KMS-11 (cell line): ENCODE results near the gene HOPX.
A peak's percentile ranks its signal among the peaks of the same experiment; 100 is the strongest.

Source experiments
- H2AFZ ChIP-seq: fragments of 200-600 bp; sonication (generic); 2 replicates; pipeline ENCODE4 v1.6.1; 2016; ENCODE audit warnings: antibody characterized with exemption, mixed run types, low read depth
- H3K27ac ChIP-seq: fragments of 200-600 bp; sonication (generic); 2 replicates; pipeline ENCODE4 v1.6.1; 2016; ENCODE audit warnings: mild to moderate bottlenecking, mixed run types
- H3K27me3 ChIP-seq: fragments of 200-600 bp; sonication (generic); 2 replicates; pipeline ENCODE4 v1.6.1; 2017; ENCODE audit warnings: mild to moderate bottlenecking, low read depth, mixed run types, moderate library complexity; ENCODE audit not compliant: insufficient read depth
- H3K36me3 ChIP-seq: fragments of 200-600 bp; sonication (generic); 2 replicates; pipeline ENCODE4 v1.6.1; 2017; ENCODE audit warnings: mild to moderate bottlenecking, mixed run types; ENCODE audit not compliant: insufficient read depth
- H3K4me1 ChIP-seq: fragments of 200-600 bp; sonication (generic); 2 replicates; pipeline ENCODE4 v1.6.1; 2016; ENCODE audit warnings: mild to moderate bottlenecking, low read depth, mixed run types; ENCODE audit not compliant: poor library complexity, severe bottlenecking
- H3K4me2 ChIP-seq: fragments of 200-600 bp; sonication (generic); 2 replicates; pipeline ENCODE4 v1.7.0; 2016; ENCODE audit warnings: mild to moderate bottlenecking, mixed run types
- H3K4me3 ChIP-seq: fragments of 200-600 bp; sonication (generic); IDR thresholded peaks from 2 replicates; pipeline ENCODE4 v1.6.1; 2017; ENCODE audit warnings: low read depth, low read length, mixed read lengths; ENCODE audit not compliant: insufficient read depth
- H3K79me2 ChIP-seq: fragments of 200-600 bp; sonication (generic); 2 replicates; pipeline ENCODE4 v1.6.1; 2016; ENCODE audit warnings: low read depth, mixed run types; ENCODE audit not compliant: insufficient read depth
- H3K9ac ChIP-seq: fragments of 200-600 bp; sonication (generic); 2 replicates; pipeline ENCODE4 v1.6.1; 2016; ENCODE audit warnings: mild to moderate bottlenecking, mixed run types
- H4K20me1 ChIP-seq: fragments of 200-600 bp; sonication (generic); 2 replicates; pipeline ENCODE4 v1.6.1; 2016; ENCODE audit warnings: mild to moderate bottlenecking, mixed run types; ENCODE audit not compliant: insufficient read depth
- CTCF ChIP-seq: fragments of 200-600 bp; sonication (generic); conservative IDR thresholded peaks from 2 replicates; pipeline ENCODE4 v1.6.1; 2017; ENCODE audit warnings: low read depth, mild to moderate bottlenecking, antibody characterized with exemption, low read length, moderate library complexity, mixed read lengths

HOPX gene

DNA sequence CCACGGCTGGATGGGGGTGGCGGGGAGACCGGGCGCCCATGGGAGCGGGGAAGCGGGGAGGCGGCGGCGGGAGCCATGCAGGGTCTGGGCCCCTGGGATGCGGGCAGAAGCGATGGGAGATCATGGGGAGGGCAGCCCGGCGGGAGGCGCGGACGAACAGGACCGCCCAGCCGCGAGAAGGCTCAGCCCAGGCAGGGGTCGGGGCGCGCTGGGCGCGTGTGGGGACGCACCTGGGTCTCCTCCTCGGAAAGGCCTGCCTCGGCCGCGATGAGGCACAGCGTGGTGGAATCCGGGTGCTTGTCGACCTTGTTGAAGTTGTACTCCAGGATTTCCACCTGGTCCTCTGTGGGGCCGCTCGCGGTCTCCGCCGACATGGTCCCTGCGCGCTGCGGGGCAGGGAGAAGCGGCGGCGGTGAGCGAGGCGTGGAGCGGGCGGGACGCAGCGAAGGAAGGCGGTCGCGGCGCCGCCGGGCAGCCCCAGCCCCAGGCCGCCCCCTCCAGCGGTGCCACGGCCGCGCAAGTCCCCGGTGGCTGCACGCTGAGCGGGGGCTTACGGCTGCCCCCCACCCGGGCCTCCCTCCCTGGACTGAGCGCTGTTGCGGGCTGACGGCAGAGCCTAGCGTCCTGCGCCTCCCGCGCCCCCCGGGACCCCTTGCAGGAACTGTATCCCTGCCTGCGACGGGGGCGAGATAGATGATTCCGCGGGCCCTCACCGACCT, 25.3 kb downstream of the HOPX start:
- Histone ChIP-seq H3K4me3 (no peak overlapping the region), H3K27me3 (no peaks in the 10 kb centered on the region), H3K4me1 (no peaks in the 10 kb centered on the region), H4K20me1 (no peaks in the 10 kb centered on the region), H3K4me2 (no peak overlapping the region), H3K79me2 (no peaks in the 10 kb centered on the region), H3K36me3 (no peaks in the 10 kb centered on the region), H3K9ac (no peak overlapping the region), H3K27ac (no peak overlapping the region), H2AFZ (peak overlapping the region; percentile 50; the same call in 1 of the 2 replicates)
- TF ChIP-seq CTCF, result no peak

- H3K4me1 ChIP-seq, result no peaks in the 10 kb centered on the region
- no peak overlapping the region for H3K4me3 ChIP-seq
- TF ChIP-seq CTCF, result no peak
- no peak overlapping the region for H3K27ac ChIP-seq
- no peak overlapping the region for H2AFZ ChIP-seq
- H4K20me1 ChIP-seq, result no peaks in the 10 kb centered on the region
- H3K79me2 ChIP-seq, result no peaks in the 10 kb centered on the region
- no peaks in the 10 kb centered on the region for H3K36me3 ChIP-seq
- no peak overlapping the region for H3K4me2 ChIP-seq
- H3K27me3 ChIP-seq, result no peaks in the 10 kb centered on the region
- H3K9ac ChIP-seq, result no peak overlapping the region
Observed at GRCh38 chr4:56655209-56655626, 25.9 kb downstream of the HOPX start.

DNA sequence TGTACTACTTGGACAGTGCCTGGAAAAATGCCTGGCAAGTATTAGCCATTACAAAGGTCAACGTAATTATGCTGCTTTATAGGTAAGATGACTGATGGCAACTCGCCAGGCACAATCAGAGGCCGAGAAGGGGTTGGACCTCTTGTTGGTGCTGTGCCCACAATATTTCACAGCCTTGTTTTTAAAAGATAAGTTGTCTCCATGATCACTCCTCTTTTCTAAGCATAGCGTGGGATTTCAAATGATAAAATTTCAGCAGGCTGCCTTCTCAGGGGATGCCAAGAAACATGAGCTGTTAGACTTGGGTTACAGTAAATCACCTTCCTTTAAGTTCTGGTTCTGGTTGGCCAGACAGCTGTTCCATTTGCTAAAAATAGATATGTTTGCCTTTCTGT, 26.9 kb downstream of the HOPX start:
- no peak overlapping the region for H3K9ac ChIP-seq
- H2AFZ ChIP-seq, result no peak overlapping the region
- no peak overlapping the region for H3K27ac ChIP-seq
- no peaks in the 10 kb centered on the region for H3K36me3 ChIP-seq
- no peak overlapping the region for H3K4me2 ChIP-seq
- H4K20me1 ChIP-seq, result no peaks in the 10 kb centered on the region
- H3K79me2 ChIP-seq, result no peaks in the 10 kb centered on the region
- TF ChIP-seq CTCF, result no peak
- no peak overlapping the region for H3K4me3 ChIP-seq
- no peaks in the 10 kb centered on the region for H3K4me1 ChIP-seq
- no peaks in the 10 kb centered on the region for H3K27me3 ChIP-seq

GRCh38 chr4:56653461-56654237, 27.4 kb downstream of the HOPX start:
- Histone ChIP-seq H3K36me3 (no peaks in the 10 kb centered on the region), H3K4me2 (no peak overlapping the region), H4K20me1 (no peaks in the 10 kb centered on the region), H3K27me3 (no peaks in the 10 kb centered on the region), H3K4me3 (no peak overlapping the region), H3K27ac (no peak overlapping the region), H3K79me2 (no peaks in the 10 kb centered on the region), H2AFZ (peak overlapping the region; percentile 26; the same call in 1 of the 2 replicates), H3K9ac (no peak overlapping the region), H3K4me1 (no peaks in the 10 kb centered on the region)
- no peak for TF ChIP-seq CTCF
